ENCODE data around the gene FBXO36. TPM values are rescaled to one million over a fixed set of nuclear protein-coding genes. Genes with fewer than 3 reads are reported as not detected.
A peak's percentile ranks its signal among the peaks of the same experiment; 100 is the strongest.
"Not testable (repeated sequence)": the region's sequence is repeated elsewhere in the genome, so short reads cannot be mapped to it uniquely, and the experiment has no call there.

Gene FBXO36
- total RNA-seq, 1 donor from 2014 or later: 3.5 TPM

GRCh38 chr2:229889023-229889422 lies 33.3 kb upstream of the FBXO36 start:
- no peak for DNase-seq (ENCODE audit: low read depth)
- Histone ChIP-seq H3K36me3 (ENCODE audit: control insufficient read depth, insufficient read depth, low read length) (no peaks in the 10 kb centered on the region), H3K27me3 (ENCODE audit: control insufficient read depth, insufficient read depth, low read length) (no peaks in the 10 kb centered on the region), H3K4me3 (ENCODE audit: low read depth, low read length) (no peak overlapping the region)
- TF ChIP-seq CTCF (IDR thresholded peaks at IDR 0.05; ENCODE audit: insufficient read depth, low read length, poor library complexity, severe bottlenecking): no peak

DNA sequence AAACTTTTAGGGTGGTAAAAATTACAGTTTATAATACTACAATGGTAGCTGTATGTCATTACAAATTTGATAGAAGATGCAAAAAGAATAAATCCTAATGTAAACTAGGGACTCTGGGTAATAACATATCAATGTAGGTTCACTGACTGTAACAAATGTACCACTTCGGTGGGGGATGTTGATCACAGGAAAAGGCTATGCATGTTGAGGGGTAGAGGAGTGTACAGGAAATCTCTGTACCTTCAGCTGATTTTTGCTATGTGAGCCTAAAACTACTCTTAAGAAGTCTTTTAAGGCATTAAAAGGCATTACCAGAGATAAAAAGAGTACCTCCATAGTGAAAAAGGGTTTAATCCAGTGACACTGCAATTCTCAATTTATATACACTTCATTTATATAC lies 25.4 kb upstream of the FBXO36 start:
- Histone ChIP-seq H3K36me3 (ENCODE audit: control insufficient read depth, insufficient read depth, low read length) (no peaks in the 10 kb centered on the region), H3K27me3 (ENCODE audit: control insufficient read depth, insufficient read depth, low read length) (no peaks in the 10 kb centered on the region), H3K4me3 (ENCODE audit: low read depth, low read length) (no peak overlapping the region)
- no peak for TF ChIP-seq CTCF (IDR thresholded peaks at IDR 0.05; ENCODE audit: insufficient read depth, low read length, poor library complexity, severe bottlenecking)
- DNase-seq (ENCODE audit: low read depth): no peak

- DNase-seq (ENCODE audit: low read depth): no peak
- TF ChIP-seq CTCF (IDR thresholded peaks at IDR 0.05; ENCODE audit: insufficient read depth, low read length, poor library complexity, severe bottlenecking): no peak
- no peak overlapping the region for H3K4me3 ChIP-seq (ENCODE audit: low read depth, low read length)
- H3K27me3 ChIP-seq (ENCODE audit: control insufficient read depth, insufficient read depth, low read length): no peaks in the 10 kb centered on the region
- H3K36me3 ChIP-seq (ENCODE audit: control insufficient read depth, insufficient read depth, low read length): no peaks in the 10 kb centered on the region
Measured at GRCh38 chr2:229899604-229900003, 22.7 kb upstream of the FBXO36 start.

- DNase-seq (ENCODE audit: low read depth): no peak
- Histone ChIP-seq H3K36me3 (ENCODE audit: control insufficient read depth, insufficient read depth, low read length) (no peaks in the 10 kb centered on the region), H3K4me3 (ENCODE audit: low read depth, low read length) (no peak overlapping the region), H3K27me3 (ENCODE audit: control insufficient read depth, insufficient read depth, low read length) (no peaks in the 10 kb centered on the region)
- TF ChIP-seq CTCF (IDR thresholded peaks at IDR 0.05; ENCODE audit: insufficient read depth, low read length, poor library complexity, severe bottlenecking): no peak
Measured at GRCh38 chr2:229900012-229900411, 22.3 kb upstream of the FBXO36 start.

GRCh38 chr2:229900514-229900913 lies 21.8 kb upstream of the FBXO36 start:
- H3K36me3 ChIP-seq (ENCODE audit: control insufficient read depth, insufficient read depth, low read length): not testable (repeated sequence)

DNA sequence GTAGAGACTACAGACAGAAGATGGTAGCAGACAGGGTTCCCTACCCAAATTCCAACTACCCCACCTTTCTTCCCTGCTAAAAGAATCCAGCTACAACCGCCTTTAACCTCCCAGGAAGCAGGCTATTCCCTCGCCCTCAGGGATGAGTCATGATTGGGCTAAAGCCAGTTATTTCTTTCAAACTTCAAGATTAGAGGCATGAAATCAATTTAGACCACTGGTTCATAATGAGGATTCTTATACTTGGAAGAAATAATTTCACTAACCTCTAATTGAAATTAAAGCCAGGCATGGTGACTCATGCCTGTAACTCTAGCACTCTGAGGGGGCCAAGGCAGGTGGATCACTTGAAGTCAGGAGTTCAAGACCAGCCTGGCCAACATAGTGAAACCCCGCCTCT lies 20.5 kb upstream of the FBXO36 start:
- H3K4me3 ChIP-seq (ENCODE audit: low read depth, low read length): no peak overlapping the region
- no peak for TF ChIP-seq CTCF (IDR thresholded peaks at IDR 0.05; ENCODE audit: insufficient read depth, low read length, poor library complexity, severe bottlenecking)
- H3K27me3 ChIP-seq (ENCODE audit: control insufficient read depth, insufficient read depth, low read length): no peaks in the 10 kb centered on the region
- no peaks in the 10 kb centered on the region for H3K36me3 ChIP-seq (ENCODE audit: control insufficient read depth, insufficient read depth, low read length)
- peak; percentile 28 for DNase-seq (ENCODE audit: low read depth)

More at GRCh38 chr2:229900514-229900913, 21.8 kb upstream of the FBXO36 start:
- not testable (repeated sequence) for DNase-seq (ENCODE audit: low read depth); H3K27me3 ChIP-seq (ENCODE audit: control insufficient read depth, insufficient read depth, low read length); H3K4me3 ChIP-seq (ENCODE audit: low read depth, low read length)

Data from kidney epithelial cell (primary cell).